Endothelial cell of umbilical vein (primary cell): Measurements from ENCODE around the gene ARHGEF12. TPM values are rescaled to one million over a fixed set of nuclear protein-coding genes. Genes with fewer than 3 reads are reported as not detected.

Experiments used
- BruUV-seq: library from RNA; stranded (reverse); fragments of 400-500 nt; replicated peaks from 2 replicates; lab custom pipeline; 2021; lab: Mats Ljungman, UMichigan
- CTCF ChIA-PET: fragments of 300-600, 350-600 bp; sonication (Branson Sonifier 250); formaldehyde crosslinking; loops from one replicate; lab custom pipeline; 2021; ENCODE audit warnings: antibody characterized with exemption, inconsistent platforms; lab: Charles Lee
- POLR2A ChIA-PET: fragments of 300-600, 350-600 bp; sonication (Branson Sonifier 250); formaldehyde crosslinking; loops from one replicate; lab custom pipeline; 2021; ENCODE audit warnings: antibody characterized with exemption, inconsistent platforms; lab: Charles Lee
- DNase-seq: peaks from one replicate; pipeline ENCODE4 v3.0.0-alpha.2; 2011; ENCODE audit warnings: low read depth, low spot score
- FAIRE-seq: peaks from 2 replicates; lab custom pipeline; 2011; peaks lifted over from hg19 to GRCh38; lab: Jason Lieb, UNC
- H2AFZ ChIP-seq: 2 replicates; pipeline ENCODE4 v1.6.0; 2012; ENCODE audit warnings: low read depth, low read length, control low read depth, inconsistent platforms
- H3K27ac ChIP-seq: 2 replicates; pipeline ENCODE4 v1.5.1; 2011; ENCODE audit warnings: low read depth, mild to moderate bottlenecking, control low read depth, low read length, moderate library complexity; ENCODE audit not compliant: insufficient read depth
- H3K27me3 ChIP-seq, 2 experiments: 2 replicates each; pipeline versions ENCODE4 v1.6.0 to v1.6.1; 2011; ENCODE audit warnings: low read length in 2 of 2, mixed read lengths in 1 of 2; ENCODE audit not compliant: control insufficient read depth in 2 of 2, insufficient read depth in 2 of 2
- H3K36me3 ChIP-seq, 2 experiments: 2 replicates in 1 of 2; 3 replicates in 1 of 2; pipeline ENCODE4 v1.5.1; 2011; ENCODE audit warnings: low read length in 2 of 2, mild to moderate bottlenecking in 1 of 2, moderate library complexity in 1 of 2; ENCODE audit not compliant: control insufficient read depth in 2 of 2, insufficient read depth in 2 of 2; ENCODE audit errors: extremely low read depth in 1 of 2
- H3K4me1 ChIP-seq: 3 replicates; pipeline ENCODE4 v1.5.1; 2011; ENCODE audit warnings: mild to moderate bottlenecking, low read length; ENCODE audit not compliant: control insufficient read depth, insufficient read depth; ENCODE audit errors: extremely low read depth
- H3K4me2 ChIP-seq: 2 replicates; pipeline ENCODE4 v1.6.1; 2011; ENCODE audit warnings: low read length, control low read depth, mixed read lengths; ENCODE audit not compliant: insufficient read depth
- H3K4me3 ChIP-seq, 3 experiments: fragments of 200-600 bp in 1 of 3; sonication (generic), shearing (Covaris generic) in 1 of 3; replicated peaks in 1 of 3; 2 replicates each; pipeline ENCODE4 v1.5.1; 2011 to 2016; ENCODE audit warnings: control low read depth in 3 of 3, low read length in 3 of 3, mild to moderate bottlenecking in 2 of 3, inconsistent platforms in 1 of 3, low read depth in 1 of 3, moderate library complexity in 1 of 3; ENCODE audit not compliant: insufficient read depth in 1 of 3
- H3K79me2 ChIP-seq: 2 replicates; pipeline ENCODE4 v1.6.0; 2012; ENCODE audit warnings: low read length, inconsistent platforms; ENCODE audit not compliant: control insufficient read depth, insufficient read depth
- H3K9ac ChIP-seq: replicated peaks from 2 replicates; pipeline ENCODE3; 2011; ENCODE audit warnings: low read length, control low read depth; ENCODE audit not compliant: insufficient read depth; ENCODE audit errors: extremely low read depth
- H3K9me1 ChIP-seq: replicated peaks from 3 replicates; pipeline ENCODE4 v1.6.0; 2011; ENCODE audit warnings: mild to moderate bottlenecking, low read length; ENCODE audit not compliant: control insufficient read depth, insufficient read depth; ENCODE audit errors: extremely low read depth
- H3K9me3 ChIP-seq: replicated peaks from 2 replicates; pipeline ENCODE4 v1.5.1; 2012; ENCODE audit warnings: low read length, inconsistent platforms; ENCODE audit not compliant: control insufficient read depth, insufficient read depth
- H4K20me1 ChIP-seq: replicated peaks from 2 replicates; pipeline ENCODE3; 2011; ENCODE audit warnings: mild to moderate bottlenecking, low read length; ENCODE audit not compliant: control insufficient read depth, insufficient read depth; ENCODE audit errors: extremely low read depth
- CTCF ChIP-seq, 2 donors: IDR thresholded peaks; 1 replicate in 1 of 2; 2 replicates in 1 of 2; pipeline ENCODE4 v1.5.1; 2011; ENCODE audit warnings: low read length in 2 of 2, mild to moderate bottlenecking in 2 of 2, moderate library complexity in 2 of 2, control low read depth in 1 of 2, inconsistent platforms in 1 of 2, low read depth in 1 of 2; ENCODE audit not compliant: insufficient read depth in 1 of 2; ENCODE audit errors: extremely low read depth in 1 of 2
- EZH2 ChIP-seq: IDR thresholded peaks from 2 replicates; pipeline ENCODE4 v1.6.1; 2012; ENCODE audit warnings: borderline replicate concordance, low read depth, mild to moderate bottlenecking, moderate library complexity, low read length, inconsistent platforms; ENCODE audit not compliant: severe bottlenecking
- FOS ChIP-seq: IDR thresholded peaks from 2 replicates; pipeline ENCODE4 v1.6.1; 2011; ENCODE audit warnings: mild to moderate bottlenecking, low read length, moderate library complexity, borderline replicate concordance; ENCODE audit not compliant: insufficient read depth
- GATA2 ChIP-seq: IDR thresholded peaks from 2 replicates; pipeline ENCODE4 v1.7.0; 2011; ENCODE audit warnings: low read depth, mild to moderate bottlenecking, moderate library complexity, mixed read lengths, low read length; ENCODE audit not compliant: insufficient read length, insufficient read depth
- JUN ChIP-seq: IDR thresholded peaks from 2 replicates; pipeline ENCODE4 v1.6.1; 2011; ENCODE audit warnings: borderline replicate concordance, low read depth; ENCODE audit not compliant: insufficient read length, insufficient read depth
- MAX ChIP-seq: IDR thresholded peaks from 2 replicates; pipeline ENCODE4 v1.6.1; 2011; ENCODE audit not compliant: insufficient read depth, insufficient read length
- MYC ChIP-seq: IDR thresholded peaks from one replicate; pipeline ENCODE4 v1.6.1; 2011; ENCODE audit warnings: mild to moderate bottlenecking, low read depth, low read length
- POLR2A ChIP-seq: IDR thresholded peaks from 2 replicates; pipeline ENCODE4 v1.6.1; 2012; ENCODE audit warnings: low read depth, mild to moderate bottlenecking, control low read depth, low read length
- POLR2AphosphoS5 ChIP-seq: IDR thresholded peaks from 2 replicates; pipeline ENCODE4 v1.6.1; 2012; ENCODE audit warnings: low read depth, mild to moderate bottlenecking, control low read depth, low read length, moderate library complexity; ENCODE audit not compliant: insufficient read depth
- dilution Hi-C: fragments of 300-500 bp; cut with MboI; formaldehyde crosslinking; loops from one replicate; pipeline ENCODE4 v1.15.0; 2019; ENCODE audit warnings: low sequenced_read_pairs; ENCODE audit not compliant: extremely low pct_ligation_motif_present
- intact Hi-C: fragments of 100-400 bp; cut with micrococcal nuclease; formaldehyde crosslinking; loops from one replicate; pipeline ENCODE4 v1.10.0; 2022
- polyA plus RNA-seq, 4 experiments: library from polyadenylated mRNA; depleted of rRNA in 3 of 4; stranded (reverse) in 3 of 4; unstranded in 1 of 4; fragments of >200 nt; gene quantifications; 2 replicates each; pipeline versions ENCODE4 v1.2.1 to v1.2.3, GENCODE V29; 2011 to 2012; ENCODE audit warnings: missing spikeins in 1 of 4
- total RNA-seq: library from RNA; stranded (reverse); gene quantifications from 2 replicates; pipeline ENCODE4 v1.2.3, GENCODE V29; 2021

Gene ARHGEF12
- total and polyA plus RNA-seq, 2 donors (not counting 3 experiments of a cell fraction or from before 2014, with no cell fraction given), result 20.9 to 125 TPM

GRCh38 chr11:120354068-120354467 is 17.9 kb downstream of the ARHGEF12 start:
- H3K79me2 ChIP-seq, result peaks cover 96% of the 10 kb centered on the region
- CTCF ChIA-PET, result no interaction called here
- intact Hi-C loops, result no loop called here
- peaks cover 8% of the 10 kb centered on the region for H4K20me1 ChIP-seq
- H3K9me1 ChIP-seq, result no peaks in the 10 kb centered on the region
- BruUV-seq, result no TSS peak
- H3K4me2 ChIP-seq, result no peak overlapping the region
- no peak overlapping the region for H3K4me3 ChIP-seq
- no peak overlapping the region for H3K27ac ChIP-seq
- FAIRE-seq, result no peak
- H3K36me3 ChIP-seq, result peaks cover 0 to 3% of the 10 kb centered on the region in 2 experiments
- H2AFZ ChIP-seq, result no peak overlapping the region
- H3K27me3 ChIP-seq, result no peaks in the 10 kb centered on the region
- no peak overlapping the region for H3K9ac ChIP-seq
- POLR2A ChIA-PET, result no interaction called here
- TF ChIP-seq MAX (no peak), CTCF (IDR thresholded peaks at IDR 0.05; ENCODE audit: extremely low read depth in 1 of 2, insufficient read depth in 1 of 2, low read depth in 1 of 2, low read length in 2 of 2) (no peak), POLR2A (no peak), POLR2AphosphoS5 (no peak), GATA2 (no peak), EZH2 (no peak), FOS (no peak), JUN (no peak), MYC (no peak)
- H3K4me1 ChIP-seq, result peaks cover 2% of the 10 kb centered on the region
- dilution Hi-C loops, result no loop called here
- no peak for DNase-seq
- H3K9me3 ChIP-seq, result no peaks in the 10 kb centered on the region
